ENCODE results near the gene TRPC4AP.

- TF ChIP-seq, protein P1, sequence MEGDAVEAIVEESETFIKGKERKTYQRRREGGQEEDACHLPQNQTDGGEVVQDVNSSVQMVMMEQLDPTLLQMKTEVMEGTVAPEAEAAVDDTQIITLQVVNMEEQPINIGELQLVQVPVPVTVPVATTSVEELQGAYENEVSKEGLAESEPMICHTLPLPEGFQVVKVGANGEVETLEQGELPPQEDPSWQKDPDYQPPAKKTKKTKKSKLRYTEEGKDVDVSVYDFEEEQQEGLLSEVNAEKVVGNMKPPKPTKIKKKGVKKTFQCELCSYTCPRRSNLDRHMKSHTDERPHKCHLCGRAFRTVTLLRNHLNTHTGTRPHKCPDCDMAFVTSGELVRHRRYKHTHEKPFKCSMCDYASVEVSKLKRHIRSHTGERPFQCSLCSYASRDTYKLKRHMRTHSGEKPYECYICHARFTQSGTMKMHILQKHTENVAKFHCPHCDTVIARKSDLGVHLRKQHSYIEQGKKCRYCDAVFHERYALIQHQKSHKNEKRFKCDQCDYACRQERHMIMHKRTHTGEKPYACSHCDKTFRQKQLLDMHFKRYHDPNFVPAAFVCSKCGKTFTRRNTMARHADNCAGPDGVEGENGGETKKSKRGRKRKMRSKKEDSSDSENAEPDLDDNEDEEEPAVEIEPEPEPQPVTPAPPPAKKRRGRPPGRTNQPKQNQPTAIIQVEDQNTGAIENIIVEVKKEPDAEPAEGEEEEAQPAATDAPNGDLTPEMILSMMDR (IDR thresholded peaks at IDR 0.05): no peak
- no peak for TF ChIP-seq POLR2A (IDR thresholded peaks at IDR 0.05)
Observed at GRCh38 chr20:35015863-35016193, 76.8 kb downstream of the TRPC4AP start.

Data from thyroid gland (tissue), 4 donors.